Gastrocnemius medialis (tissue), 4 donors: Measurements from ENCODE around the gene DNAH17. TPM values are rescaled to one million over a fixed set of nuclear protein-coding genes. Genes with fewer than 3 reads are reported as not detected.

Experiments
- ATAC-seq, 2 donors: fragments of 150-250 bp; one replicate each; pipeline ENCODE4 v1.9.1; 2016
- DNase-seq, 2 donors: peaks; one replicate each; pipeline ENCODE4 v3.0.0-alpha.2; 2019
- H3K27ac ChIP-seq, 4 donors: fragments of 200-600 bp; sonication (generic); 1 replicate in 1 of 4; 2 replicates in 3 of 4; pipeline ENCODE4 v1.5.1; 2016 to 2018; ENCODE audit warnings: mild to moderate bottlenecking in 2 of 4, moderate library complexity in 1 of 4
- H3K27me3 ChIP-seq, 3 donors: fragments of 200-600 bp; sonication (generic) in 2 of 3; 1 replicate in 1 of 3; 2 replicates in 2 of 3; pipeline versions ENCODE4 v1.5.1 to v1.6.0; 2016 to 2019; ENCODE audit warnings: mild to moderate bottlenecking in 1 of 3, moderate library complexity in 1 of 3
- H3K36me3 ChIP-seq, 2 donors: fragments of 200-600 bp; sonication (generic) in 1 of 2; one replicate each; pipeline ENCODE4 v1.5.1; 2017 to 2018
- H3K4me1 ChIP-seq, 2 donors: fragments of 200-600 bp; sonication (generic) in 1 of 2; one replicate each; pipeline ENCODE4 v1.5.1; 2016 to 2017; ENCODE audit warnings: mild to moderate bottlenecking in 2 of 2
- H3K4me3 ChIP-seq, 4 donors: fragments of 200-600 bp; sonication (generic) in 3 of 4; 1 replicate in 1 of 4; 2 replicates in 3 of 4; pipeline ENCODE4 v1.5.1; 2016 to 2019; ENCODE audit warnings: mild to moderate bottlenecking in 2 of 4
- H3K9me3 ChIP-seq, 3 donors: fragments of 200-600 bp; sonication (generic) in 2 of 3; 1 replicate in 1 of 3; 2 replicates in 2 of 3; pipeline ENCODE4 v1.5.1; 2016 to 2019
- CTCF ChIP-seq, 5 experiments: fragments of 450-650 bp in 3 of 5; fragments of 200-600 bp in 2 of 5; sonication (generic) in 2 of 5; IDR thresholded peaks in 4 of 5; conservative IDR thresholded peaks in 1 of 5; 1 replicate in 4 of 5; 2 replicates in 1 of 5; pipeline ENCODE4 v1.5.1; 2016 to 2019; ENCODE audit warnings: antibody characterized with exemption in 5 of 5, mild to moderate bottlenecking in 3 of 5, moderate library complexity in 3 of 5
- POLR2A ChIP-seq, 2 donors: fragments of 450-650 bp; IDR thresholded peaks; one replicate each; pipeline ENCODE4 v1.6.1; 2017; ENCODE audit warnings: antibody characterized with exemption in 2 of 2, mild to moderate bottlenecking in 2 of 2, moderate library complexity in 2 of 2
- in situ Hi-C, 4 donors: fragments of 200-750 bp; cut with MboI; loops; one replicate each; pipeline versions ENCODE4 v1.15.0 to v1.8.0; 2017; ENCODE audit warnings: low sequenced_read_pairs in 4 of 4
- intact Hi-C: fragments of 100-400 bp; cut with DNase I; formaldehyde crosslinking; loops from one replicate; pipeline ENCODE4 v1.15.1; 2023; ENCODE audit warnings: low total_unique reads
- total RNA-seq, 4 donors: library from RNA; depleted of rRNA; stranded (reverse); fragments of >200 nt; gene quantifications; one replicate each; pipeline versions ENCODE4 v1.1.0 to v1.2.3, GENCODE V29; 2016

Gene DNAH17
- total RNA-seq, 4 donors from 2014 or later = 0.56 TPM; not detected in 3

- Histone ChIP-seq H3K27me3 (peaks cover 0 to 23% (median 9%) of the 10 kb centered on the region in 3 donors), H3K9me3 (no peaks in the 10 kb centered on the region), H3K4me1 (no peaks in the 10 kb centered on the region), H3K4me3 (no peak overlapping the region), H3K27ac (no peak overlapping the region), H3K36me3 (no peaks in the 10 kb centered on the region)
- DNase-seq (no peak), ATAC-seq (no peak)
- intact Hi-C loops (no loop called here), in situ Hi-C loops (no loop called here)
- TF ChIP-seq POLR2A (IDR thresholded peaks at IDR 0.05) = no peak
- TF ChIP-seq CTCF (IDR thresholded peaks at IDR 0.05 in 4 of 5, conservative IDR thresholded peaks at IDR 0.05 in 1 of 5) = no peak
Observed at GRCh38 chr17:78472035-78472905, 104.9 kb downstream of the DNAH17 start.

- no peaks in the 10 kb centered on the region for H3K9me3 ChIP-seq
- H3K27me3 ChIP-seq = peaks cover 0 to 23% (median 9%) of the 10 kb centered on the region in 3 donors
- no peak for TF ChIP-seq CTCF (IDR thresholded peaks at IDR 0.05 in 4 of 5, conservative IDR thresholded peaks at IDR 0.05 in 1 of 5)
- no peak for TF ChIP-seq POLR2A (IDR thresholded peaks at IDR 0.05)
- no peak overlapping the region for H3K4me3 ChIP-seq
- H3K36me3 ChIP-seq = no peaks in the 10 kb centered on the region
- in situ Hi-C loops = no loop called here
- DNase-seq (no peak), ATAC-seq (no peak)
- H3K27ac ChIP-seq = no peak overlapping the region
- H3K4me1 ChIP-seq = no peaks in the 10 kb centered on the region
- intact Hi-C loops = no loop called here
Observed at GRCh38 chr17:78471635-78472034, 105.6 kb downstream of the DNAH17 start.

GRCh38 chr17:78469443-78469842 is 107.8 kb downstream of the DNAH17 start:
- DNase-seq (no peak), ATAC-seq (no peak)
- Histone ChIP-seq H3K27me3 (peaks cover 0 to 17% (median 0%) of the 10 kb centered on the region in 3 donors), H3K4me3 (no peak overlapping the region), H3K4me1 (no peaks in the 10 kb centered on the region), H3K27ac (no peak overlapping the region), H3K9me3 (no peaks in the 10 kb centered on the region), H3K36me3 (no peaks in the 10 kb centered on the region)
- in situ Hi-C loops (no loop called here), intact Hi-C loops (no loop called here)
- TF ChIP-seq CTCF (IDR thresholded peaks at IDR 0.05 in 4 of 5, conservative IDR thresholded peaks at IDR 0.05 in 1 of 5) (no peak), POLR2A (IDR thresholded peaks at IDR 0.05) (no peak)

GRCh38 chr17:78468366-78468765 is 108.8 kb downstream of the DNAH17 start:
- H3K4me3 ChIP-seq = no peak overlapping the region
- ATAC-seq (no peak), DNase-seq (no peak)
- intact Hi-C loops (no loop called here), in situ Hi-C loops (no loop called here)
- no peaks in the 10 kb centered on the region for H3K4me1 ChIP-seq
- no peak overlapping the region for H3K27ac ChIP-seq
- H3K9me3 ChIP-seq = no peaks in the 10 kb centered on the region
- no peak for TF ChIP-seq CTCF (IDR thresholded peaks at IDR 0.05 in 4 of 5, conservative IDR thresholded peaks at IDR 0.05 in 1 of 5)
- no peak for TF ChIP-seq POLR2A (IDR thresholded peaks at IDR 0.05)
- peaks cover 0 to 9% (median 0%) of the 10 kb centered on the region in 3 donors for H3K27me3 ChIP-seq
- H3K36me3 ChIP-seq = no peaks in the 10 kb centered on the region
